Loucy (cell line): ENCODE data around the gene ISLR.

Experiments used
- CTCF ChIP-seq: fragments of 200-600 bp; sonication (generic); conservative IDR thresholded peaks from 2 replicates; pipeline ENCODE4 v1.5.1; 2014; ENCODE audit warnings: mild to moderate bottlenecking, antibody characterized with exemption, low read length
- EZH2phosphoT487 ChIP-seq: fragments of 200-600 bp; IDR thresholded peaks from 2 replicates; pipeline ENCODE4 v1.6.1; 2018; ENCODE audit warnings: antibody characterized with exemption, mild to moderate bottlenecking, moderate library complexity, borderline replicate concordance

- TF ChIP-seq EZH2phosphoT487: no peak
- no peak for TF ChIP-seq CTCF
These were observed 28.4 kb downstream of the ISLR start for GRCh38 chr15:74201710-74202420.
